C4-2B (cell line): ENCODE data around the gene FRMD4B.

Experiments
- CTCF ChIP-seq: fragments of 450-650 bp; conservative IDR thresholded peaks from 2 replicates; pipeline ENCODE4 v1.5.1; 2017; ENCODE audit warnings: mild to moderate bottlenecking
- ZFX ChIP-seq: fragments of 450-650 bp; IDR thresholded peaks from 2 replicates; pipeline ENCODE4 v1.6.1; 2017

GRCh38 chr3:69164296-69164695 lies 221.6 kb downstream of the FRMD4B start:
- TF ChIP-seq CTCF (no peak), ZFX (no peak)
